ENCODE measurements around the gene KIF15.

- TF ChIP-seq CTCF (IDR thresholded peaks at IDR 0.05), result no peak
- no peak for TF ChIP-seq POLR2AphosphoS5 (IDR thresholded peaks at IDR 0.05)
Observed at GRCh38 chr3:44867421-44868111, 106.0 kb downstream of the KIF15 start.
